ENCODE data around the gene SLC66A3.

DNA sequence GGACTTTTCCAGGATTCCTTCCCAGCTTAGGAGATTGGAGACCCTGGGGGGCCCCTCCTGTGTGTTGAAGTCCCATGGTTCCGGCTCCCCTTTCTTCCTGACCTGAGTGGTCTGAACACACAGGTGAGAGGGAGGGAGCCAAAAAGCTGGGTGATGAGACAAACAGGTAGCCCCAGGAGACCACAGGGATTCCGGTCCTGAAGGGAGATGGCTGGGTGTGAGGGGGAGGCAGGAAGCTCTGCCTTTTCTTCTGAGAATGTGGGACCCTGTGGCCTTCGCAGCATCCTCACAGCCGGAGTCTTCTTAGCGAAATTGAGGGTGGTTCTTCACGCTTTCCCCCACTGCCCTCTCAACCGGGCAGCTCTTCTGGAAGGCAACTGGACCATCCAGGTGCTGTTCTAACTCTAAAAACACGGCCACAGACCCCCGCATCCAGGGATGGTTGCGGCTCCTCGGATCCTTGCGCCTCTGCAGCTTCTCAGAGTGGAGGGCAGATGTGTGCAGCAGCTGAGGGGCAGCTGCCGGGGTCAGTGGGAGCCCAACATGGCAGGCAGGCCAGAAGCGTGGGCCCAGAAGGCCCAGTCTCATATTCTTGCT, 4.4 kb downstream of the SLC66A3 start:
- TF ChIP-seq POU2F2 (IDR thresholded peaks at IDR 0.05; ENCODE audit: low read depth, low read length), result no peak
- no peak for TF ChIP-seq POLR2AphosphoS5 (IDR thresholded peaks at IDR 0.05; ENCODE audit: low read depth, low read length)
- TF ChIP-seq SPI1 (IDR thresholded peaks at IDR 0.05; ENCODE audit: low read depth, low read length), result no peak
- TF ChIP-seq POLR2A (IDR thresholded peaks at IDR 0.05; ENCODE audit: low read depth, low read length), result no peak
- no peak for TF ChIP-seq PAX5 (IDR thresholded peaks at IDR 0.05; ENCODE audit: insufficient read depth, low read length, severe bottlenecking)
